Effector memory CD8-positive, alpha-beta T cell (primary cell): ENCODE data around the gene CDKAL1.
"Not testable (repeated sequence)": the region's sequence is repeated elsewhere in the genome, so short reads cannot be mapped to it uniquely, and the experiment has no call there.

Source experiments
- ATAC-seq: fragments of 150-1000 bp; cut with Tn5 transposase; replicated peaks from 2 replicates; pipeline ENCODE4 v1.10.0; 2021; ENCODE audit warnings: mild to moderate bottlenecking, moderate library complexity
- DNase-seq, 3 experiments: peaks; one replicate each; pipeline ENCODE4 v3.0.0; 2021
- H3K27ac Mint-ChIP-seq, 2 donors: one replicate each; pipeline ENCODE4 v1.8.0; 2022; ENCODE audit warnings: mild to moderate bottlenecking in 2 of 2, mixed read lengths in 2 of 2, moderate library complexity in 2 of 2
- H3K27me3 Mint-ChIP-seq, 2 donors: one replicate each; pipeline ENCODE4 v1.8.0; 2022; ENCODE audit warnings: mixed read lengths in 2 of 2
- H3K36me3 Mint-ChIP-seq: one replicate; pipeline ENCODE4 v1.8.0; 2022; ENCODE audit warnings: mild to moderate bottlenecking, moderate library complexity, mixed read lengths; ENCODE audit not compliant: insufficient read depth
- H3K4me1 Mint-ChIP-seq, 2 donors: one replicate each; pipeline ENCODE4 v1.8.0; 2022; ENCODE audit warnings: low read depth in 2 of 2, mixed read lengths in 2 of 2
- H3K4me3 Mint-ChIP-seq, 2 donors: one replicate each; pipeline ENCODE4 v1.8.0; 2022; ENCODE audit warnings: mild to moderate bottlenecking in 2 of 2, mixed read lengths in 2 of 2, moderate library complexity in 2 of 2
- H3K9me3 Mint-ChIP-seq, 2 donors: one replicate each; pipeline ENCODE4 v1.8.0; 2022; ENCODE audit warnings: mixed read lengths in 2 of 2

Gene CDKAL1

GRCh38 chr6:20706939-20707485, 172.8 kb downstream of the CDKAL1 start:
- H3K4me3 Mint-ChIP-seq, result no peak overlapping the region
- no peaks in the 10 kb centered on the region for H3K9me3 Mint-ChIP-seq
- no peaks in the 10 kb centered on the region for H3K27me3 Mint-ChIP-seq
- peaks cover 28 to 50% of the 10 kb centered on the region in 2 donors for H3K4me1 Mint-ChIP-seq
- ATAC-seq (no peak), DNase-seq (no peak)
- H3K27ac Mint-ChIP-seq, result peak overlapping the region in 1 of 2 donors; percentile 5
- H3K36me3 Mint-ChIP-seq, result peaks cover 4% of the 10 kb centered on the region

- Mint-ChIP-seq H3K27ac (peak overlapping the region in 1 of 2 donors; percentile 9), H3K36me3 (peaks cover 4% of the 10 kb centered on the region), H3K4me1 (peaks cover 22 to 49% of the 10 kb centered on the region in 2 donors), H3K9me3 (no peaks in the 10 kb centered on the region), H3K27me3 (no peaks in the 10 kb centered on the region), H3K4me3 (no peak overlapping the region)
- no peak for ATAC-seq
- no peak for DNase-seq
Measured at GRCh38 chr6:20707870-20708269, 173.6 kb downstream of the CDKAL1 start.

GRCh38 chr6:20708367-20709124, 174.3 kb downstream of the CDKAL1 start:
- H3K4me1 Mint-ChIP-seq, result peaks cover 21 to 45% of the 10 kb centered on the region in 2 donors
- peak overlapping the region; percentile 9 for H3K27ac Mint-ChIP-seq
- H3K36me3 Mint-ChIP-seq, result peaks cover 4% of the 10 kb centered on the region
- no peaks in the 10 kb centered on the region for H3K27me3 Mint-ChIP-seq
- H3K4me3 Mint-ChIP-seq, result no peak overlapping the region
- DNase-seq (peak; percentile 16 to 25 (median 20)), ATAC-seq (peak; percentile 93)
- H3K9me3 Mint-ChIP-seq, result no peaks in the 10 kb centered on the region

GRCh38 chr6:20709451-20709850, 175.2 kb downstream of the CDKAL1 start:
- no peak for DNase-seq
- H3K36me3 Mint-ChIP-seq, result peaks cover 4% of the 10 kb centered on the region
- H3K9me3 Mint-ChIP-seq, result no peaks in the 10 kb centered on the region
- no peaks in the 10 kb centered on the region for H3K27me3 Mint-ChIP-seq
- no peak overlapping the region for H3K27ac Mint-ChIP-seq
- peaks cover 21 to 39% of the 10 kb centered on the region in 2 donors for H3K4me1 Mint-ChIP-seq
- no peak overlapping the region for H3K4me3 Mint-ChIP-seq
- no peak for ATAC-seq

GRCh38 chr6:20710341-20710740, 176.1 kb downstream of the CDKAL1 start:
- no peaks in the 10 kb centered on the region for H3K9me3 Mint-ChIP-seq
- H3K27ac Mint-ChIP-seq, result no peak overlapping the region
- no peak overlapping the region for H3K4me3 Mint-ChIP-seq
- ATAC-seq, result no peak
- peaks cover 21 to 38% of the 10 kb centered on the region in 2 donors for H3K4me1 Mint-ChIP-seq
- DNase-seq, result no peak
- H3K36me3 Mint-ChIP-seq, result peaks cover 4% of the 10 kb centered on the region
- H3K27me3 Mint-ChIP-seq, result no peaks in the 10 kb centered on the region

- peaks cover 4% of the 10 kb centered on the region for H3K36me3 Mint-ChIP-seq
- H3K27me3 Mint-ChIP-seq, result no peaks in the 10 kb centered on the region
- ATAC-seq (no peak), DNase-seq (no peak)
- no peak overlapping the region for H3K4me3 Mint-ChIP-seq
- H3K9me3 Mint-ChIP-seq, result no peaks in the 10 kb centered on the region
- H3K27ac Mint-ChIP-seq, result peak overlapping the region in 1 of 2 donors; percentile 22
- peaks cover 14 to 32% of the 10 kb centered on the region in 2 donors for H3K4me1 Mint-ChIP-seq
Measured at GRCh38 chr6:20711518-20711917, 177.3 kb downstream of the CDKAL1 start.

GRCh38 chr6:20712011-20712410, 177.8 kb downstream of the CDKAL1 start:
- H3K27ac Mint-ChIP-seq, result peak overlapping the region in 1 of 2 donors; percentile 22

GRCh38 chr6:20715135-20715806, 181.0 kb downstream of the CDKAL1 start:
- Mint-ChIP-seq H3K36me3 (no peaks in the 10 kb centered on the region), H3K27me3 (no peaks in the 10 kb centered on the region), H3K9me3 (no peaks in the 10 kb centered on the region), H3K4me1 (peaks cover 13 to 15% of the 10 kb centered on the region in 2 donors), H3K27ac (no peak overlapping the region), H3K4me3 (no peak overlapping the region)
- DNase-seq, result no peak
- no peak for ATAC-seq

More at GRCh38 chr6:20712011-20712410, 177.8 kb downstream of the CDKAL1 start:
- Mint-ChIP-seq H3K36me3 (peaks cover 4% of the 10 kb centered on the region), H3K4me3 (no peak overlapping the region), H3K27me3 (no peaks in the 10 kb centered on the region), H3K9me3 (no peaks in the 10 kb centered on the region), H3K4me1 (peaks cover 14 to 30% of the 10 kb centered on the region in 2 donors)
- ATAC-seq, result no peak
- no peak for DNase-seq

GRCh38 chr6:20716865-20717264, 182.6 kb downstream of the CDKAL1 start:
- ATAC-seq, result no peak

GRCh38 chr6:20717743-20718142, 183.5 kb downstream of the CDKAL1 start:
- Mint-ChIP-seq H3K27ac (no peak overlapping the region), H3K27me3 (no peaks in the 10 kb centered on the region), H3K36me3 (no peaks in the 10 kb centered on the region), H3K9me3 (no peaks in the 10 kb centered on the region), H3K4me1 (peaks cover 9 to 16% of the 10 kb centered on the region in 2 donors), H3K4me3 (no peak overlapping the region)
- DNase-seq (no peak), ATAC-seq (no peak)

More at GRCh38 chr6:20716865-20717264, 182.6 kb downstream of the CDKAL1 start:
- H3K4me1 Mint-ChIP-seq, result peaks cover 8 to 12% of the 10 kb centered on the region in 2 donors
- no peak overlapping the region for H3K27ac Mint-ChIP-seq
- H3K36me3 Mint-ChIP-seq, result no peaks in the 10 kb centered on the region
- DNase-seq, result no peak
- no peak overlapping the region for H3K4me3 Mint-ChIP-seq
- H3K27me3 Mint-ChIP-seq, result no peaks in the 10 kb centered on the region
- H3K9me3 Mint-ChIP-seq, result no peaks in the 10 kb centered on the region

- Mint-ChIP-seq H3K36me3 (no peaks in the 10 kb centered on the region), H3K27me3 (no peaks in the 10 kb centered on the region), H3K4me1 (peaks cover 13 to 19% of the 10 kb centered on the region in 2 donors), H3K9me3 (no peaks in the 10 kb centered on the region), H3K27ac (peak overlapping the region in 1 of 2 donors; percentile 33), H3K4me3 (no peak overlapping the region)
- ATAC-seq (no peak), DNase-seq (no peak)
Measured at GRCh38 chr6:20718705-20719653, 184.7 kb downstream of the CDKAL1 start.

GRCh38 chr6:20719980-20720379, 185.7 kb downstream of the CDKAL1 start:
- Mint-ChIP-seq H3K4me3 (no peak overlapping the region), H3K4me1 (peaks cover 13 to 19% of the 10 kb centered on the region in 2 donors), H3K9me3 (no peaks in the 10 kb centered on the region), H3K27ac (peak overlapping the region in 1 of 2 donors; percentile 33), H3K27me3 (no peaks in the 10 kb centered on the region), H3K36me3 (no peaks in the 10 kb centered on the region)
- no peak for ATAC-seq
- DNase-seq, result no peak

- H3K36me3 Mint-ChIP-seq, H3K9me3 Mint-ChIP-seq, H3K27ac Mint-ChIP-seq, DNase-seq, H3K4me3 Mint-ChIP-seq, H3K27me3 Mint-ChIP-seq, ATAC-seq: not testable (repeated sequence)
- H3K4me1 Mint-ChIP-seq, result peaks cover 16 to 19% of the 10 kb centered on the region in 2 donors
Measured at GRCh38 chr6:20721121-20721520, 186.9 kb downstream of the CDKAL1 start.
